HK-2 (cell line): Measurements from ENCODE around the gene RASL10A.

ENCODE experiments used
- DNase-seq: peaks from one replicate; pipeline ENCODE4 v3.0.0-alpha.2; 2018; ENCODE audit not compliant: unreplicated experiment

The RASL10A gene

DNA sequence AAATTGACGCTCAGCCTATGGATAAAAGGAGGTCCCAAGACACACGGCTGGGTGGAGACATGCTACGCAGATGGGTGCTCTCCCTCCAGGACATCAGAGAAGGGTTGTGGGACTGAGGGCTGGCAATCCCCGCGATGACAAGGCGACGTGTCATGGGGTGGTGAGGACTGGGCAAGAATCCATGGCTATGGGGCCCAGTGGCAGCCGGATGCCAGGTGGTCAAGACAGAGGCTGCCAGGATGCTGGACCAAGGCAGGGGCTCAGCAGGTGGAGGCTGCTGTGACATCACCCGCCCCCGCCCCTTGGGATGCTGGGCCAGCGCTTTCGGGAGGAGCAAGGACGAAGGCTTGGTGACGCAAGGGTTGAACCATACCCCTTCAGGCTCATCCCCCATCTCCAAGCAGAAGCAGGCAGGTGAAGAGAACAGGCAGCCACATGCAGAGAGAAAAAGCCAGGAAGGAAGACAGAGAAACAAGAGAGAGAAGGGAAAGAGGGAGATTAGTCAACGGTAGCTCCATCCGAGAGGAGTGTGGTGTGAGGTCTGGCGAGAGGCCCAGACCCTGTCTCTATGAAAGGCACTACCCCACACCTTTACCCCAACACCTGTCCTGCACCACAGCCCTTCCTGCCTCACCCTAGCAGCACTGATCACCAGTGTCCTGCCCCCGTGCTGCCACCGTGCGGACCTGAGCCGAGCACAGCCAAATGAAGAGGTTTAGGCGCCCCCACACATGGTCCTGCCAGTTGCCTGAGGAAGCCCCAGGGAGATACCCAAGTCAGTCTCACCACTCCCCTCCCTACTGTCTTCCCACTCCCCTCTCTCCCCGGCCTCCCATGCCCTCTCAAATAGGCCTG is 24.1 kb upstream of the RASL10A start:
- no peak for DNase-seq

DNA sequence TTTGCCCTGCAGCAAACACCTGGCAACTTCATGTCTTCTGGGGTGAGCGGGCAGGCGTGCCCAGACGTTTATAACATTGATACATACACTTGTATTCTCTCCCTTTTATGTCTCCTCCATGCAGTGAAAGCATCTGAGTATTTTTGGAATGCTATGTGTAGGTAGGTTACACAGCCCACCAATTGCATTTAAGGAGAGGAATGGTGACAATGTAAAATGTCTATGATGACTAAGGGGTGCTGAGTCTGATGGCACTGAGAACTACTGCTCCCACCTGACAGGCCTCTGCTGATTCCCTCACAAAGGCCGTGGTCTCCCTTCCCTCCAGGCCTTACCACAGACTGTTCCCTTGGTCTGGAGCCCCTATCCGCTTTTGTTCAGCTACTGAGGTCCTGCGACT is 22.9 kb upstream of the RASL10A start:
- no peak for DNase-seq

DNA sequence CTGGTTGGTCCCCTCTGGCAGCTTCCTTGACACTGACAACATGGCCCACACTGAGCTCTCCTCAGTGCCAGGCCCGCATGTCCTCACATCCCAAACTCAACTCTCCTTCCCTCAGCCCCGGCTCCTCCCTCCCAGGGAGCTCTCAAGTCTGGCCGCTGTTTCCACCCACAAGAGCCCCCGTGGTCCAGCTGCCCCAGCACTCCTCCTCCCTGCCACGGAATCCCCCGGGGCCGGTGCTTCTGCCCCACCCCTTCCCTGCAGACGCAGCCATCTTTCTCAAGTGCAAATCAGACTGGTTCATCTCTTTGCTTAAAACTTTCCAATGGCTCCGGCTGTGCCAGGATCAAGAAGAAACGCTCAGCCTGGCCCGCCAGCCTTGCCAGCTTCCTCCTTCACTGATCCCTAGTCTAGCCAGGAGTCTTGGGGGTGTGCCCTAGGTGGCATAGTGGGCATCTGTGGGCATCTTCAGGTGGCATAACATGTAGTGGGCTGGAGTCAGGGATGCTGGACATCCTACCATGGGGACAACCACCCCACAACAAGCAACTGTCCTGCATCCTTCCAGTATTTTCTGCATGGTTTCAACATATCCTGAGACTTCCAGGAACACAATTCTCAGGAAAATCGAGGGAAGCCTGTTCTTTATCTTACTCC is 22.3 kb upstream of the RASL10A start:
- DNase-seq: no peak

DNA sequence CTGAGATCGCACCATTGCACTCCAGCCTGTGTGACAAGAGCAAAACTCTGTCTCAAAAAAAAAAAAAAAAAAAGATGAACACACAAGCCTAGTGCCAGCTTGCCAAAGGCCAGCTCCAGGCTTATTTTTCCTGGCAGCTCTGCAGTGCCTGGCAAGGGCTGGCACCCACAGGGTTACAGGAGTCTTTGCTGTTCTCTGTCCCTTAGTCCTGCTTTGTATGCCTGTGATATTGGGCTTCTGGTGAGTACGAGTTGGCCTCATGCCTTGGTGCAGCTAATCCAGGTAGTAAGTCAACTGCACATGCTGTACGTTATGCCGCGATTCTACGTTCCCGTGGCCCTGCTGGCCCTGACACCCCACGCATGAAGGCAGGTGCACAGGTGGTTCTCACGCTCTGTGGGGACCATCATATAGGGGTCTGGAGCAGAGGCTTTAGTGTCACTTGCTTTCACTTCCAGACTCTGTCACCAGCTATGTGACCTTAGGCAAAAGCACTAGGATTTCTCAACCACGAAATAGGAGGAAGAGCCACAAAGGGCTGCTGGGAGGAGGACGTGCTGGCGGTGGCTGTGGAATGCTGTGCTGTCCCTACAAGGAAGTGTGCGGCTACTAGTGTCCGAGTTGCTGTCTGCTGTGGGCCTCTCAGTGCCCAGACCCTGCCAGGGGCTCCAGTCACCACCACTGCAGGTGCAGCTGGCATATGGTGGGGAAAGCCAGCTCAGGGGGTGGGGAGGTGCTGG is 21.4 kb upstream of the RASL10A start:
- DNase-seq: no peak

DNA sequence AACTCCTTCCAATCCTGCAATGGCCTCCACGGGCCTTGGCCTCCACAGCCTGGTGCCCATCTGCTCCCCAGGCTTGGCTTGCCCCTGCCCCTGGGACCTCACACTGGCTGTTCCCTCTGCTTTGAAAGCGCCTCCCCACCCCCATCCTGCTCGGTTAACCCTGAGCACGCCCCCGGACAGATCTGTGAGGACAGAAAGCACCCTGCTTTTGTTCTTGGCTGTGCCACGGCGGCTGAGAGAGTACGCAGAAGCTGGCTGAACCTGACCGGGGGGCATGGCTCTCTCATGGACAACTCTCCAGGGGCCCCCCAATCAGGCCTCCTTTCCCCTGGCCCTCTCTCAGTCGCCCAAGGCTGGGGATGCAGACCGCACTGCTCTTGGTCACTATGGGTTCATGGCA is 20.2 kb upstream of the RASL10A start:
- DNase-seq: no peak

DNA sequence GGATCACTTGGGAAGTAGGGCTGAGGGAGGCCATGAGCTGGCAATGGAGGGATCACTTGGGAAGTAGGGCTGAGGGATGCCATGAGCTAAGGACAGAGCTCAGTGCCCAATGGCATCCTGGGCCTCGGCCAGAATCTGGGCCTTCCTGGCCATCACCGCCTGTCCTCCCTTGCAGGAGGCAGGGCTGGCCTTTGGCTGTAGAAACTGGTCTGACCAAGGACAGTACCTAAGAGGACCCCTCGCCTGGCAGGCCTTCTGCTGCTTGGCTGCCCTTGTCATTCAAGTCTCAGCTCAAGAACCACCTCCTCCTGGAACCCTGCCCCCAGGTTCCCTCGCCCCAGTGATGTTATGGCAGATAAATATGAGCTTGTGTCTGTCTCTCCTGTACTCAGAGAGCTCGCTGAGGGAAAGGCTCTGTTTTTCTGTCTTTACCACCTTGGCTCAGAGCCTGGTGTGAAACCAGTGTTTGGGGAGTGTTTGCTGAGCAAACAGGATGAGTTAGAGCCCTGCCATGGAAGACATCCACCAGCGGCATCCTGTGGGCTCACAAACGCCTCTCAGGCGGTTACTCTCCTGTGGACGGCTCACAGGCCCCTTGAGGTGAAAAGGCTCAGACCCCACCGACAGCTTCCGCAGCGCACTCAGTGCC is 19.3 kb upstream of the RASL10A start:
- DNase-seq: no peak

DNA sequence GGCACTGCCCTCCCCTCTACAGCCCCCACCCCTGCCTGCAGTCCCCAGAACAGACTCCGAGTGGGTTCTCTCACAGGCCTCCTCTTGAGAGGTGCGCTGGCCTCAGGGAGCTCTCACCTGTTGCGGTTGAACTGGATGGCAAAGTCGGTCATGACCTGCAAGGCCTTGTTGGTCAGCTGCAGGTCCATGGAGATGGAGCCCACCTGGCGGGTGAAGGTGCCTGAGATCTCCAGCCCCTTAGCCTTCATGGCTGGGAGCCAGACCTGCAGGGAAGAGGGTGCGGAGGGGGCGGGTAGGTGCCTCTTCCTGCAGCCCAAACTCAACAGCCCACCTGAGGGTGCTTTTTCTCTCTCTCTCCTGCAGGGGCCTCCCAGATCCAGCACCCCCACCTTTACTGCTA is 18.7 kb upstream of the RASL10A start:
- DNase-seq: no peak

DNA sequence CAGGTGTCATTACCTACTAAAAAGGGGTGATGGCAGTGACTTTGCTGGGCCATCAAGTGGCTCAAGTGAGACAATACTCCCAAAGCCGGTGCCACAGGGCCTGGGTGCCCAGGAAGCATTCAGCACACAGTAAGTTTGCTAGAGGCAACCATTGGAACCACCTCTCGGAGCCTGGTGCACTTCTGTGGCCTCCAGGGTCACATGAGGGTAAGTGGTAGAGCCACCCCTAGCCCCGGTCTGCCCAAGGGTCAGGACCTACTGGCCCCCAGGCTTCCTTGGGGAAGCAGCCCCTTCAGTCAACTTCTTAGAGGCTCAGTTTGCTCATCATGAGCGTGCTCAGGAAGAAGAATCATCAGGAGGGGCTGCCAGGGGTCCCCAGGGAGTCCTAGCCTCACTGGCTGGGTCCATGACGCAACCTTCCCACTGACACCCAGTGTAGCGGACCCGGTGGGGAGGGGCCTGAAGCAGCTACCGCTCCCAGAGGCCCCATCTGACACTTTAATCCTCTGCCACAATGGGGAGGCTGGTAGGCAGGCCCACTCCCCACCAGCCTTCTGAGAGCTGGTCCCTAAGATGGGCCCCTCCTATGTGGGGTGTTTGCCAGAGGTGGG is 17.5 kb upstream of the RASL10A start:
- no peak for DNase-seq

DNA sequence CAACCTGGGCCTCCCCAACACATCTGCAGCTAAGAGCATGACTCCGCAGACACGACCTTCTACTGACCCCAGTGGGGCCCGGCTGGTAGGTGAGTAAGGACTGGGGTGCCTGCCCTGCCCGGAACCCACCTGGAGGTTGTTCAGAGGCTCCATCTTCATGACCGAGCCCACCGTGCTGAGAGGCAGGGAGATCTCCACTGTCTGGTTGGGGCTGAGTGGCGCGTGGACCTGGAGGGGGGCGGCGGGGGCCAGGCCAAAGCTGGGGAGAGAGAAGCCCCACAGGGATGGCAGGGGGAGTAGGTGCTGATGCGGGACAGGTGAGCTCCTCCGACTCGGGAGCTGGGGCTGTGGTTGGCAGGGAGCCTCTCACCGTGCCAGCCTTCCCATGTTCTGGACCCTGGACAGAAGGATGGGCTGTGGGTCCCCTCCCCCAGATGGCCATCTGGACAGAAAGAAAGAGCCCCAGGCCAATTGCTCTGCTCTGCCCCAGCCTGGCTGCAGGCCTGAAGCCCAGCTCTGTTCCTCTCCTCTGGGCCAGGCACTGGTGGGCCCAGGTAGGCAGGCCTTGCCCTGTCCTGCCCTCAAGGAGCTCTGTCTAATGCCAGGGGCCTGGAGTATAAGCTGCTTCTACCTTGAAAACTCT is 16.3 kb upstream of the RASL10A start:
- DNase-seq: no peak

DNA sequence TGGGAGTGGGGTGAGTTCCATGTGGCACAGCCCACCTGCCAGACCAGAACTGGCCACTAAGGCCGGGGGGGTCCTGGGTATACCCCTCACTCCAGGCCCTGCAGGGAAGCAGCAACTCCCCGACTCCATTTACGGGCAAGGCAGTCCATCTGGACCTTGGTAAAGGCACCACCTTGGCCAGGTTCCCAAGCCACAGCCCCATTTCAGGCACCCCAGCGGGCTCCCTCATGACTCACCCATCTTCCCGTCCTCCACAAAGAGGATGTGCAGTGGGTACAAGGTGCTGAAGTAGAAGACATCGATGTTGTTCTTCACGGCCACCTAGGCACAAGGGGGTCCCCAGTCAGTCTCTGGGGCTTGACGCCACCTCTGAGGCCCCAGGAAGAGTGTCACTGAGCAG is 15.7 kb upstream of the RASL10A start:
- no peak for DNase-seq

DNA sequence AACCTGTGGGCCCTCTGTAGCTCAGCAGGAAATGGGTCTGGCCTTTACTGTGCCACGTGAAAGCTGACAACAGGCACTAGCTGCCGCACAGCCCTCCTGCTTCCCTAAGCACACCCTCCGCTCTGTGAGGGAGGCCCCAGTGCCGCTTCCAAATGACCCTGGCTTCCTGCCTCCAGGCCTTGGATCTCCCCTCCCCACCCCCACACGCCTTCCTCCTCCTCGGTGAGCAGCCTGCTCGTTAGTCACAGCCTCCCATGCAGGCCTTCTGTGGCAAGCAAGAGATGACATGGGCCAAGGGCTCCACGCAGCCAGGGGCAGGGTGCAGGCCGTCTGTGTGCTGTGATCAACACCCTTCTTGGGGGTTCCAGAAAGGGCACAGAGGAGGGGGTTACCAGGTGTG is 15.3 kb upstream of the RASL10A start:
- DNase-seq: peak; percentile 44

DNA sequence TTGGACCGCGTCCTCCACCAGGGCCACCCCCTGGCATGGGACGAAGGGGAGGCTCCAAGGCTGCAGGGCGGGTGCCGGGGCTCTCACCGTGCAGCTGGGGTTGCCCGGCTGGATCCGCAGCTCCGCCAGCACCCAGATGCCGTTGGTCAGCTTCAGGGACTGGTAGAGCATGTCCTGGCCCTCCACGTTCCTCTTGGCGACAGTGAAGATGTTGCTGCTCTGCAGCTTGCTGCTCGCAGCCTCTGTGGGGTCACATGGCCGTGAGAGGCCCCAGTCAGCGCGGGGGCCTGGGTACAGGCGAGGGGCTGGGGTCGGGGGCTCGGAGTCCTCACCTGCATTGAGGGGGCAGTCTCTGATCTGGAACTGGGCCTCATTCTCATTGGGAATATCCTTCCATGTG is 14.8 kb upstream of the RASL10A start:
- DNase-seq: no peak

DNA sequence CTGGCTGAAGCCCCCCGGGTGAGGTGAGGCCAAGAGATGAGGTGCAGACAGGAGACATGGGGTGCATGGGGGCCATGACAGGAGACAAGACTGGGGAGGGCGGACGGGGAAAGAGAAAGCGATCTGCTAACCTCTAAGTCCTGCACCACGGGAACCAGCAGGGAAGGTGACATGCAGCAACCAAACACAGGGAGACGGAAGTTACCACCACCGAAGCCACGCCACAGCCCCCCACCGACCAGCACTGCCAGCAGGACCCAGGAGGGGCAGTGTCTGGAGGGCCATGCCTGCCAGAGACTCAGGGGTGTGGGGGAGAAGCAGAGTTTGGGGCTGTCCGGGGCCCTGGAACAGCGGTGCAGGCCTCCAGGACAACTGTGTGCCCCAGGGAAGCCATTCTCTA is 14.1 kb upstream of the RASL10A start:
- no peak for DNase-seq

DNA sequence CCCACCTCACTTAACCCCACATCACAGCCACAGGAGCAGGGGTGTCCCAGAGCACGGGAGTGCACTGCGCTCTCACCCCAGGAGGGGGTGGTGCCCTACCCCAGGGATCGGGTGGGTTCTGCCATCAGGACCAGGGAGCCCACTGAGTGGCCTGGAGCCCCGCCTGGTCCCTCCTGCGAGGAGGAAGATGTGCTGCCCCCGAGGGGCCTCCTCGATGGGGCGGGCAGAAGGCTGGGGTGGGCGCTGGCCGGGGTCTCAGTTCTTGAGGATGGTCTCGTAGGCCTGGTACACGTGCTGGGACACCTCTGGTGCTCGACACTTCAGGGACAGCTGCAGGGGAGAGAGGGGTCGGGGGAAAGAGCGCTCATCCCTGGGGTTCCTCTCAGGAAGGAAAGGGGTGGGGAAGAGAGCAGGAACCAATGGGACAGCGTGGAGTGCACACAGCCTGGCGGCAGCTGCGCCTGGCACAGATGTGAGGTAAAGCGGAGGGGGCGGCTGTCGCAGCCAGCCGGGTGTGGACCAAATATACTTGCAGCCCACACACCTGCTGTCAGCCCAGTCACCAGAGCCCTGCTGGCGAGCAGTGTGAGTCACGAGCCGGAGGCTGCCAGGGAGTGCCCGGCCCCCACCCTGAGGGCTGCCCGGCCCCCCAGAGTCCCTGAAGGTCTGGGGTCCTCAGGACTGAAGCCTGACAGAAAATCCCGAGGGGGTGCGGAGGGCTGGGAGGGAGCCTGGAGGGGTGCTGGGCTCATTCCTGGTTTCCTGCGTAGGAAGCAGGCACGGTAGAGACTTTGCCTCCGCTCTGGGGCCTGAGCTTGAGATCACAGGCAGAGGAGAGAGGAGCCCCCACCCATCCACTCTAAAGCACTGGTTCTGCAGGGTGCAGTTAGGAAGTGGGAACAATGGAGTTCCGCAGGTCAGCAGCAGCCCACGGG is 13.3 kb upstream of the RASL10A start:
- no peak for DNase-seq

DNA sequence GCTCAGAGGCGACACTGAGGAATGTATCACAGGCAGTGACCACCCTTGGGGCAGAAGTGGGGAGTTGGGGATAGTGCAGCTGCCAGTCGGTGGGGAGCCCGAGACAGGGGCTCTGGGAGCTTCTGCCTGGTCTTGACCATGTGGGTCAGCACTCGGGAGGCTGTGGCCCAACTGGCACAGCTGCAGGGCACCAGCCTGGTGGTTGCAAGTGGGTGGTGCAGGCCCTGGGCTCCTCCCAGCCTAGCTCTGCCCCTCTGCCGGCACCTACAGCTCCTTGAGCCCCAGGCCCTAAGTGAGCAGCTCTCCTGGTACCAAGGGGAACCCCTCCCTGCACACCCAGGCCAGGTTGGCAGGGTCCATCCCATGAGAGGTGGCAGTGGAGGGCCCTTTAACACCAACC is 12.6 kb upstream of the RASL10A start:
- DNase-seq: no peak

DNA sequence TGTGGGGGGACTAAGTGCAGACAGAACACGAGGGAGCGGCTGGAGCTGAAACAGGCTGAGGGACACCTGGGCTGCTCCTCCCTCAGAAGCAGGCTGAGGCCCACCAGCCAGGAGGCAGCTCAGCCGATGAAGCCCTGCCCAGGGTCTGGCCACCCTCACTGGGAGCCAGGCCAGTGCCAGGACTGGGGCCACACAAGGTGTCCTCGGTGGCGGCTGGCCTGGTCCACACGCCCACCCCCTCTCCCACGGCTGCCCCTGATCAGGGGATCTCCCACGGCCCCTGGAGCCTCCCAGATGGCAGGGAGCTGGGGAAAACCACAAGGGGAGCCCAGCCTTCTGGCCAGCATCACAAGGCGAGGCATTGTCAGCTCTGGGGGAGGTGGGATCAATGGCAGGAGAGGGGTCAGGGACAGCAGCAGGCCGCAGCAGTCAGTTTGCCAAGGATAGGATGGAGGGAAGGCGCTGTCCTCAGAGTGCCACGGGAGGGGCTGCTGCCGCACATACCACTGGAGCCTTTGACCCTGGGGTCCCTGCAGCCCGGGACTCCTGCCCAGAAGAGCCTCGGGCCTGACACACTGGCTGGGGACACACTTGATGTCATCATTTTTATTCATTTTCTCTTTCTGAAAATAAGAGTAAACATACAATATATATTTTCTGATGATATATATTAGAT is 11.7 kb upstream of the RASL10A start:
- DNase-seq: no peak

DNA sequence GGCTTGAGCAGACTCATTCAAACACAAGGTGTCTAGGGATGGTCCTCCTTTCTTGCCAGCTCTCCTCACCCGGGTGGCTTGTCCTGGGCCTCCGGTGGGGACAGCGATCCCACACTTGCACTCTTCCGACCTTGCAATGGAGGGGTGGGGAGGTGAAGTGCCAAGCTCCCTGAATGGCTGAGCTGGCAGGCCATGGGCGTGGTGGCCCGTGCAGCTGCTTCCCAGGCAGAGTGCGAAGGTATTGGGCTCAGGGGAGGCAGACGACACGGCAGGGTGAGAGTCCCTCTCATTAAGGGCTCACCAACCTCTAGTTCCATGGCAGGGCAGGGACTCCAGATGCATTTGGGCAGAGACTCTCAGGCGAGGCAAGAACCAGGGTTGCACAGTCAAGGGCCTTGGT is 11.0 kb upstream of the RASL10A start:
- DNase-seq: no peak

DNA sequence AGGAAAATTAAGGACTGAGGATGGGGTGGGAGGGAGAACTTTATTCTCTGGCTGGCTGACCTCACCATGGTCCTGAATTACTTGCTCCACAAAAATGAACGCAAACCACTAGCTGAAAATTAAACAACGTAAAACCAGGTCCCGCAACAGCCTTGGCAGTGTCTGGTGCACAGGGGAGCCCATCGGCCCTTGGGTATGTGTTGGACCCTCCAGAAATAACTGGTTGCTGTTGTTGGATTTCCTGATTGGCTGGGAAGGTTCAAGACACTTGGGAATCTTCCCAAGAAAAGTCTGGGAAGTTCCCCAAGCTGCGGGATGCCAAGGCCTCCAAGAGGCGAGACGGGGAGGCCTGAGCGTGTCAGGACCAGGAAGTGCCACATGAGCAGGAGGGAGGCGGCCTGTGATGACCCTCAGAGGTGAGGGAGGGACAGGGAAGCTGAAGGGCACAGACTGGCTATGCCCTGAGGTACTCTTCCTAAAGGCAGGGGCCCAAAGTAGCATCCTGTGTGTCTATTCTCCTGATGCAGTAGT is 10.4 kb upstream of the RASL10A start:
- no peak for DNase-seq

DNA sequence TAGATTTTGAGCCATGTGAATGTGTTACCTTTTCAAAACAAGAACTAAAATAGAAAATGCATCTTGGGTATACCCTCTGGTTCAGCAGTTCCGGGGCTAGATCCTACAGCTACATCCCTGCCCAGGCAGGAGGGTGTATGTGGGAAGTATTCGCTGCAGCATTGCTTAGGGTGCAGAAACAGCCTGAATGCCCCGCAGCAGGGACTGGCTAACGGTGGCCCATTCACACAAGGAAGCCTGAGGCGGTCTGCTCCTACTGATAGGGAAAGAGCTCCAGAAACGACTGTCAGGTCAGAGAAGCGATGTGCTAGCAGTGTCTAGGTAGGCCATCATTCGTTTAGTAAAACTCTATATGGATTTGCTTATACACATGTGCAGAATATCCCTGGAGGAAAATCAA is 9.9 kb upstream of the RASL10A start:
- no peak for DNase-seq
